ENCODE measurements around the gene C5AR1. TPM values are rescaled to one million over a fixed set of nuclear protein-coding genes. Genes with fewer than 3 reads are reported as not detected.

Gene C5AR1
- total and polyA plus RNA-seq, 9 of the 15 experiments (the other 6 are each of a cell fraction or from before 2014, with no cell fraction given): 0.06 to 1.6 (median 0.28) TPM; not detected in 3

DNA sequence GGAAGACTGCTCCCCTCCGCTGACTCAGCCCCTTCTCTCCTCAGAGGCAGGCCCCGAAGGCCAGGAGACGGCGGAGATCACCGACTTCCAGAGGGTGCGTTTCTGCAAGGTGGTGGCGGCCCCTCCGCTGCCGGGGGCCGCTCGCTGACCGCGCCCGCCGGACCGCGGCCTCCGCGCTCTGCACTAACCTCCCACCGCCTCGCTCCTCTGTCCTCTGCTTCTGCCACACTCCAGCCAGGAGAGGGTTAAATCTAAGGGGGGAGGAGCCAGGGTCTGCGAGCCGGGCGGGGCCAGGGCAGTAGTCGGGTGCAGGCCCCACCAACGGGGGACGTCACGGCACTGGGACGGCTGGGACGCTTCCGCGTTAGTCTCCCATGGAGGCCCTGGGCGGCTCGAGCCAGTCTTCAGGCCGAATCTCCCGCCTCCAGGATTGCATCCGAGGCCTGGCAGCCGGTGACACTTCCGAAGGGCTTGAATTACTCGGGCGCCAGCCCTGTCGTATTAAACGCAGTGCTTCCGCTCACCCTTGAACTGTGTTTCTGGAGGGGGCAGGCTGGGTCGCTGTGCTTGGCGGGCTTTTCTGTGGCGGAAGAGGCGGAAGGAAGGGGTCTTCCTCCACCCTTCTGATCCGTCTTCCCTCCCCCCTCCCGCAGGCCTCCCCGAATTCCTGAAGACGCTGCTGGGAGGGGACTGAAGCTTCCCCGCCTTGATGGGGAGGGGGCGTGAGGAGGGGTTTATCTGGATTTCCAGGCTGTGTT is 36.2 kb upstream of the C5AR1 start (continued):
- TF ChIP-seq ZNF146 (CRISPR knock-in tag; IDR thresholded peaks at IDR 0.05; ENCODE audit: unreplicated experiment) (no peak), RCOR1 (IDR thresholded peaks at IDR 0.05; ENCODE audit: borderline replicate concordance in 1 of 2, low read depth in 2 of 2, low read length in 2 of 2) (peak; percentile 12 to 66; a peak in 1 of 4 replicates), CREB1 (IDR thresholded peaks at IDR 0.05) (peak; percentile 72), CREB1 (CRISPR knock-in tag; IDR thresholded peaks at IDR 0.05) (peak; percentile 79), FUS (optimal IDR thresholded peaks at IDR 0.05; ENCODE audit: low read depth, low read length) (peak; percentile 73), MXI1 (IDR thresholded peaks at IDR 0.05; ENCODE audit: low read depth, low read length) (0 out of 2 replicates have a peak, but pooled peaks have one; percentile 27), SMARCA5 (IDR thresholded peaks at IDR 0.05) (peak; percentile 23; the same call in 1 of the 2 replicates), ZNF3 (CRISPR knock-in tag; IDR thresholded peaks at IDR 0.05) (no peak), NR2C2 (CRISPR knock-in tag; IDR thresholded peaks at IDR 0.05) (no peak), NR2C2 (tag; IDR thresholded peaks at IDR 0.05) (peak; percentile 85), ZNF24 (IDR thresholded peaks at IDR 0.05) (no peak), SAP30 (IDR thresholded peaks at IDR 0.05; ENCODE audit: borderline replicate concordance, insufficient read depth, low read depth, low read length, poor library complexity, severe bottlenecking) (peak; percentile 93), ZFX (CRISPR knock-in tag; IDR thresholded peaks at IDR 0.05) (peak; percentile 95), TEAD2 (tag; IDR thresholded peaks at IDR 0.05) (no peak), MBD2 (IDR thresholded peaks at IDR 0.05; ENCODE audit: borderline replicate concordance, low read depth) (peak; percentile 49; the same call in 1 of the 2 replicates)
- TF ChIP-seq, protein P1, sequence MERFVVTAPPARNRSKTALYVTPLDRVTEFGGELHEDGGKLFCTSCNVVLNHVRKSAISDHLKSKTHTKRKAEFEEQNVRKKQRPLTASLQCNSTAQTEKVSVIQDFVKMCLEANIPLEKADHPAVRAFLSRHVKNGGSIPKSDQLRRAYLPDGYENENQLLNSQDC (CRISPR knock-in tag; IDR thresholded peaks at IDR 0.05): no peak
- TF ChIP-seq, protein P2, sequence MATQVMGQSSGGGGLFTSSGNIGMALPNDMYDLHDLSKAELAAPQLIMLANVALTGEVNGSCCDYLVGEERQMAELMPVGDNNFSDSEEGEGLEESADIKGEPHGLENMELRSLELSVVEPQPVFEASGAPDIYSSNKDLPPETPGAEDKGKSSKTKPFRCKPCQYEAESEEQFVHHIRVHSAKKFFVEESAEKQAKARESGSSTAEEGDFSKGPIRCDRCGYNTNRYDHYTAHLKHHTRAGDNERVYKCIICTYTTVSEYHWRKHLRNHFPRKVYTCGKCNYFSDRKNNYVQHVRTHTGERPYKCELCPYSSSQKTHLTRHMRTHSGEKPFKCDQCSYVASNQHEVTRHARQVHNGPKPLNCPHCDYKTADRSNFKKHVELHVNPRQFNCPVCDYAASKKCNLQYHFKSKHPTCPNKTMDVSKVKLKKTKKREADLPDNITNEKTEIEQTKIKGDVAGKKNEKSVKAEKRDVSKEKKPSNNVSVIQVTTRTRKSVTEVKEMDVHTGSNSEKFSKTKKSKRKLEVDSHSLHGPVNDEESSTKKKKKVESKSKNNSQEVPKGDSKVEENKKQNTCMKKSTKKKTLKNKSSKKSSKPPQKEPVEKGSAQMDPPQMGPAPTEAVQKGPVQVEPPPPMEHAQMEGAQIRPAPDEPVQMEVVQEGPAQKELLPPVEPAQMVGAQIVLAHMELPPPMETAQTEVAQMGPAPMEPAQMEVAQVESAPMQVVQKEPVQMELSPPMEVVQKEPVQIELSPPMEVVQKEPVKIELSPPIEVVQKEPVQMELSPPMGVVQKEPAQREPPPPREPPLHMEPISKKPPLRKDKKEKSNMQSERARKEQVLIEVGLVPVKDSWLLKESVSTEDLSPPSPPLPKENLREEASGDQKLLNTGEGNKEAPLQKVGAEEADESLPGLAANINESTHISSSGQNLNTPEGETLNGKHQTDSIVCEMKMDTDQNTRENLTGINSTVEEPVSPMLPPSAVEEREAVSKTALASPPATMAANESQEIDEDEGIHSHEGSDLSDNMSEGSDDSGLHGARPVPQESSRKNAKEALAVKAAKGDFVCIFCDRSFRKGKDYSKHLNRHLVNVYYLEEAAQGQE (IDR thresholded peaks at IDR 0.05; ENCODE audit: borderline replicate concordance): peak; percentile 95
- TF ChIP-seq, protein P2 (CRISPR knock-in tag; IDR thresholded peaks at IDR 0.05; ENCODE audit: low read depth): no peak
- TF ChIP-seq, protein P3, sequence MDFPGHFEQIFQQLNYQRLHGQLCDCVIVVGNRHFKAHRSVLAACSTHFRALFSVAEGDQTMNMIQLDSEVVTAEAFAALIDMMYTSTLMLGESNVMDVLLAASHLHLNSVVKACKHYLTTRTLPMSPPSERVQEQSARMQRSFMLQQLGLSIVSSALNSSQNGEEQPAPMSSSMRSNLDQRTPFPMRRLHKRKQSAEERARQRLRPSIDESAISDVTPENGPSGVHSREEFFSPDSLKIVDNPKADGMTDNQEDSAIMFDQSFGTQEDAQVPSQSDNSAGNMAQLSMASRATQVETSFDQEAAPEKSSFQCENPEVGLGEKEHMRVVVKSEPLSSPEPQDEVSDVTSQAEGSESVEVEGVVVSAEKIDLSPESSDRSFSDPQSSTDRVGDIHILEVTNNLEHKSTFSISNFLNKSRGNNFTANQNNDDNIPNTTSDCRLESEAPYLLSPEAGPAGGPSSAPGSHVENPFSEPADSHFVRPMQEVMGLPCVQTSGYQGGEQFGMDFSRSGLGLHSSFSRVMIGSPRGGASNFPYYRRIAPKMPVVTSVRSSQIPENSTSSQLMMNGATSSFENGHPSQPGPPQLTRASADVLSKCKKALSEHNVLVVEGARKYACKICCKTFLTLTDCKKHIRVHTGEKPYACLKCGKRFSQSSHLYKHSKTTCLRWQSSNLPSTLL (IDR thresholded peaks at IDR 0.05): no peak

Data from K562 (cell line).